Measurements from ENCODE around the gene DHDDS. TPM values are rescaled to one million over a fixed set of nuclear protein-coding genes. Genes with fewer than 3 reads are reported as not detected.

The DHDDS gene
- total RNA-seq, 2 experiments from 2014 or later, result 49.7 to 52.3 TPM

GRCh38 chr1:26429721-26430120, 2.4 kb upstream of the DHDDS start:
- Mint-ChIP-seq H3K27me3 (peaks cover 12% of the 10 kb centered on the region), H3K4me1 (peaks cover 24% of the 10 kb centered on the region), H3K27ac (no peak overlapping the region), H3K9me3 (no peaks in the 10 kb centered on the region), H3K4me3 (no peak overlapping the region), H3K36me3 (ENCODE audit: low read depth) (peaks cover 9% of the 10 kb centered on the region)
- POLR2A ChIA-PET, result interaction anchor here (1.1 kb wide), 1 partner anchor 17 kb away, joined by 4 read pairs; no protein-coding TSS in a partner anchor
- CTCF ChIA-PET, result interaction anchor here (1.1 to 2.2 kb wide), 3 partner anchors 12 to 145 kb away, joined by 3 to 16 read pairs (median 4); partner anchors contain the start of gene HMGN2
- no peak for DNase-seq

- H3K36me3 Mint-ChIP-seq (ENCODE audit: low read depth), result peaks cover 10% of the 10 kb centered on the region
- DNase-seq, result no peak
- no peaks in the 10 kb centered on the region for H3K9me3 Mint-ChIP-seq
- ChIA-PET POLR2A (interaction anchor here (0.8 to 3.2 kb wide), 19 partner anchors 12 to 435 kb away, joined by 3 to 50 read pairs (median 6); partner anchors contain the start of genes CD52, HMGN2, PAFAH2 and SH3BGRL3), CTCF (interaction anchor here (0.8 to 3.1 kb wide), 13 partner anchors 12 to 269 kb away, joined by 3 to 30 read pairs (median 3); partner anchors contain the start of genes CEP85 and HMGN2)
- H3K27ac Mint-ChIP-seq, result peak overlapping the region; percentile 92
- H3K4me3 Mint-ChIP-seq, result peak overlapping the region; percentile 98
- H3K4me1 Mint-ChIP-seq, result peaks cover 24% of the 10 kb centered on the region
- peaks cover 4% of the 10 kb centered on the region for H3K27me3 Mint-ChIP-seq
These were observed 672 bp downstream of the DHDDS start for GRCh38 chr1:26432793-26433192.

- no peaks in the 10 kb centered on the region for H3K9me3 Mint-ChIP-seq
- H3K36me3 Mint-ChIP-seq (ENCODE audit: low read depth), result peaks cover 23% of the 10 kb centered on the region
- peaks cover 4% of the 10 kb centered on the region for H3K27me3 Mint-ChIP-seq
- no peak for DNase-seq
- H3K4me3 Mint-ChIP-seq, result no peak overlapping the region
- peaks cover 24% of the 10 kb centered on the region for H3K4me1 Mint-ChIP-seq
- ChIA-PET CTCF (interaction anchor here (0.7 to 3.1 kb wide), 3 partner anchors 17 to 159 kb away, joined by 3 to 30 read pairs (median 6); partner anchors contain the start of gene HMGN2), POLR2A (interaction anchor here (1.3 to 3.2 kb wide), 2 partner anchors 10 to 308 kb away, joined by 3 to 14 read pairs; no protein-coding TSS in a partner anchor)
- no peak overlapping the region for H3K27ac Mint-ChIP-seq
These were observed 2.1 kb downstream of the DHDDS start for GRCh38 chr1:26434161-26434752.

GRCh38 chr1:26438041-26438440, 5.9 kb downstream of the DHDDS start:
- H3K4me3 Mint-ChIP-seq, result no peak overlapping the region
- DNase-seq, result no peak
- peaks cover 50% of the 10 kb centered on the region for H3K36me3 Mint-ChIP-seq (ENCODE audit: low read depth)
- CTCF ChIA-PET, result interaction anchor here (1.4 kb wide), 1 partner anchor 21 kb away, joined by 4 read pairs; no protein-coding TSS in a partner anchor
- peaks cover 11% of the 10 kb centered on the region for H3K4me1 Mint-ChIP-seq
- H3K9me3 Mint-ChIP-seq, result no peaks in the 10 kb centered on the region
- no peak overlapping the region for H3K27ac Mint-ChIP-seq
- POLR2A ChIA-PET, result interaction anchor here (1.5 kb wide), 1 partner anchor 34 kb away, joined by 4 read pairs; the partner anchor contains the start of gene HMGN2
- H3K27me3 Mint-ChIP-seq, result no peaks in the 10 kb centered on the region

- no peak for DNase-seq
- Mint-ChIP-seq H3K4me3 (no peak overlapping the region), H3K27me3 (no peaks in the 10 kb centered on the region), H3K4me1 (peaks cover 2% of the 10 kb centered on the region), H3K27ac (no peak overlapping the region), H3K9me3 (no peaks in the 10 kb centered on the region), H3K36me3 (ENCODE audit: low read depth) (peaks cover 62% of the 10 kb centered on the region)
- CTCF ChIA-PET, result interaction anchor here (0.6 kb wide), 1 partner anchor 30 kb away, joined by 3 read pairs; no protein-coding TSS in a partner anchor
- POLR2A ChIA-PET, result interaction anchor here (1.7 kb wide), 1 partner anchor 10 kb away, joined by 5 read pairs; no protein-coding TSS in a partner anchor
These were observed 8.1 kb downstream of the DHDDS start for GRCh38 chr1:26440259-26440658.

- Mint-ChIP-seq H3K27ac (no peak overlapping the region), H3K4me3 (no peak overlapping the region), H3K27me3 (no peaks in the 10 kb centered on the region), H3K9me3 (no peaks in the 10 kb centered on the region), H3K36me3 (ENCODE audit: low read depth) (peaks cover 53% of the 10 kb centered on the region), H3K4me1 (no peaks in the 10 kb centered on the region)
- ChIA-PET POLR2A (interaction anchor here (1.0 to 1.8 kb wide), 2 partner anchors 9 to 20 kb away, joined by 3 to 5 read pairs; no protein-coding TSS in a partner anchor), CTCF (interaction anchor here (0.5 to 1.5 kb wide), 2 partner anchors 33 to 982 kb away, joined by 3 to 4 read pairs; no protein-coding TSS in a partner anchor)
- no peak for DNase-seq
These were observed 17.7 kb downstream of the DHDDS start for GRCh38 chr1:26449868-26450267.

- CTCF ChIA-PET, result interaction anchor here (0.7 to 1.5 kb wide), 2 partner anchors 19 to 34 kb away, joined by 3 to 4 read pairs; no protein-coding TSS in a partner anchor
- Mint-ChIP-seq H3K36me3 (ENCODE audit: low read depth) (peaks cover 59% of the 10 kb centered on the region), H3K27ac (no peak overlapping the region), H3K9me3 (no peaks in the 10 kb centered on the region), H3K4me1 (no peaks in the 10 kb centered on the region), H3K27me3 (no peaks in the 10 kb centered on the region), H3K4me3 (no peak overlapping the region)
- no peak for DNase-seq
- POLR2A ChIA-PET, result interaction anchor here (1.8 kb wide), 1 partner anchor 10 kb away, joined by 5 read pairs; no protein-coding TSS in a partner anchor
These were observed 18.8 kb downstream of the DHDDS start for GRCh38 chr1:26450908-26451307.

- ChIA-PET POLR2A (interaction anchor here (1.4 kb wide), 1 partner anchor 19 kb away, joined by 4 read pairs; the partner anchor contains the start of gene HMGN2), CTCF (interaction anchor here (1.0 kb wide), 1 partner anchor 17 kb away, joined by 5 read pairs; no protein-coding TSS in a partner anchor)
- DNase-seq, result no peak
- no peak overlapping the region for H3K27ac Mint-ChIP-seq
- no peaks in the 10 kb centered on the region for H3K27me3 Mint-ChIP-seq
- H3K4me1 Mint-ChIP-seq, result no peaks in the 10 kb centered on the region
- H3K36me3 Mint-ChIP-seq (ENCODE audit: low read depth), result peaks cover 49% of the 10 kb centered on the region
- H3K4me3 Mint-ChIP-seq, result no peak overlapping the region
- no peaks in the 10 kb centered on the region for H3K9me3 Mint-ChIP-seq
These were observed 20.5 kb downstream of the DHDDS start for GRCh38 chr1:26452459-26453183.

GRCh38 chr1:26459148-26459547, 27.0 kb downstream of the DHDDS start:
- Mint-ChIP-seq H3K4me1 (no peaks in the 10 kb centered on the region), H3K9me3 (no peaks in the 10 kb centered on the region), H3K27ac (no peak overlapping the region), H3K36me3 (ENCODE audit: low read depth) (peaks cover 47% of the 10 kb centered on the region), H3K4me3 (no peak overlapping the region), H3K27me3 (no peaks in the 10 kb centered on the region)
- ChIA-PET POLR2A (interaction anchor here (2.3 kb wide), 1 partner anchor 13 kb away, joined by 12 read pairs; the partner anchor contains the start of gene HMGN2), CTCF (interaction anchor here (2.0 kb wide), 1 partner anchor 11 kb away, joined by 10 read pairs; no protein-coding TSS in a partner anchor)
- no peak for DNase-seq

- Mint-ChIP-seq H3K36me3 (ENCODE audit: low read depth) (peaks cover 49% of the 10 kb centered on the region), H3K4me1 (no peaks in the 10 kb centered on the region), H3K4me3 (no peak overlapping the region), H3K27me3 (no peaks in the 10 kb centered on the region), H3K27ac (no peak overlapping the region), H3K9me3 (no peaks in the 10 kb centered on the region)
- ChIA-PET CTCF (interaction anchor here (1.4 to 2.0 kb wide), 2 partner anchors 10 kb away, joined by 3 to 10 read pairs; no protein-coding TSS in a partner anchor), POLR2A (interaction anchor here (2.3 kb wide), 1 partner anchor 13 kb away, joined by 12 read pairs; the partner anchor contains the start of gene HMGN2)
- no peak for DNase-seq
These were observed 27.5 kb downstream of the DHDDS start for GRCh38 chr1:26459573-26460031.

- H3K27me3 Mint-ChIP-seq, result no peaks in the 10 kb centered on the region
- no peaks in the 10 kb centered on the region for H3K9me3 Mint-ChIP-seq
- POLR2A ChIA-PET, result interaction anchor here (4.7 kb wide), 1 partner anchor 36 kb away, joined by 50 read pairs; the partner anchor contains the start of gene DHDDS
- CTCF ChIA-PET, result interaction anchor here (1.5 to 2.2 kb wide), 4 partner anchors 10 to 52 kb away, joined by 5 to 10 read pairs (median 8); no protein-coding TSS in a partner anchor
- no peak overlapping the region for H3K27ac Mint-ChIP-seq
- peaks cover 57% of the 10 kb centered on the region for H3K36me3 Mint-ChIP-seq (ENCODE audit: low read depth)
- no peak overlapping the region for H3K4me3 Mint-ChIP-seq
- peaks cover 32% of the 10 kb centered on the region for H3K4me1 Mint-ChIP-seq
- no peak for DNase-seq
These were observed 36.8 kb downstream of the DHDDS start for GRCh38 chr1:26468911-26469310.

GRCh38 chr1:26469558-26469957, 37.4 kb downstream of the DHDDS start:
- ChIA-PET CTCF (interaction anchor here (0.6 to 3.4 kb wide), 10 partner anchors 11 to 771 kb away, joined by 3 to 30 read pairs (median 6); partner anchors contain the start of gene DHDDS), POLR2A (interaction anchor here (3.0 to 4.7 kb wide), 2 partner anchors 37 to 223 kb away, joined by 14 to 50 read pairs; partner anchors contain the start of gene DHDDS)
- Mint-ChIP-seq H3K27ac (no peak overlapping the region), H3K4me3 (no peak overlapping the region), H3K36me3 (ENCODE audit: low read depth) (peaks cover 59% of the 10 kb centered on the region), H3K27me3 (no peaks in the 10 kb centered on the region), H3K4me1 (peaks cover 39% of the 10 kb centered on the region), H3K9me3 (no peaks in the 10 kb centered on the region)
- DNase-seq, result no peak

All from activated CD4-positive, alpha-beta memory T cell treated with anti-CD3 and anti-CD28 coated beads, Interleukin-2, amount 10 ng/mL, durations not matched to agents 7 days and 5 days (primary cell).